Osteoblast (primary cell): ENCODE measurements around the gene OSGIN1. TPM values are rescaled to one million over a fixed set of nuclear protein-coding genes. Genes with fewer than 3 reads are reported as not detected.

Source experiments
- DNase-seq: peaks from one replicate; pipeline ENCODE4 v3.0.0; 2011; ENCODE audit warnings: low spot score, mixed read lengths; ENCODE audit not compliant: insufficient read length; ENCODE audit errors: missing footprints
- H2AFZ ChIP-seq: 2 replicates; pipeline ENCODE4 v1.6.0; 2011; ENCODE audit warnings: mild to moderate bottlenecking, low read length
- H3K27ac ChIP-seq: 2 replicates; pipeline ENCODE4 v1.5.1; 2011; ENCODE audit warnings: mild to moderate bottlenecking, low read depth, low read length, moderate library complexity
- H3K27me3 ChIP-seq: 2 replicates; pipeline ENCODE4 v1.6.0; 2012; ENCODE audit warnings: mild to moderate bottlenecking, control low read depth, inconsistent platforms, low read length, moderate library complexity; ENCODE audit not compliant: insufficient read depth
- H3K36me3 ChIP-seq: 2 replicates; pipeline ENCODE4 v1.5.1; 2011; ENCODE audit warnings: mild to moderate bottlenecking, low read length, control low read depth, moderate library complexity; ENCODE audit not compliant: insufficient read depth
- H3K4me1 ChIP-seq: 2 replicates; pipeline ENCODE4 v1.5.1; 2011; ENCODE audit warnings: mild to moderate bottlenecking, low read length, control low read depth, moderate library complexity; ENCODE audit not compliant: insufficient read depth
- H3K4me2 ChIP-seq: 2 replicates; pipeline ENCODE4 v1.6.0; 2011; ENCODE audit warnings: mild to moderate bottlenecking, low read length; ENCODE audit not compliant: insufficient read depth
- H3K4me3 ChIP-seq: fragments of 200-600 bp; sonication (generic); 3 replicates; pipeline ENCODE4 v1.5.1; 2012; ENCODE audit warnings: mild to moderate bottlenecking, low read length, inconsistent platforms; ENCODE audit not compliant: insufficient read depth
- H3K79me2 ChIP-seq: 2 replicates; pipeline ENCODE4 v1.6.0; 2012; ENCODE audit warnings: mild to moderate bottlenecking, low read length, control low read depth, inconsistent platforms; ENCODE audit not compliant: insufficient read depth
- H3K9me3 ChIP-seq: 2 replicates; pipeline ENCODE4 v1.5.1; 2011; ENCODE audit warnings: low read depth, low read length, control low read depth
- H4K20me1 ChIP-seq: 2 replicates; pipeline ENCODE4 v1.6.0; 2012; ENCODE audit warnings: mild to moderate bottlenecking, low read length, control low read depth; ENCODE audit not compliant: insufficient read depth
- CTCF ChIP-seq: IDR thresholded peaks from 2 replicates; pipeline ENCODE4 v1.5.1; 2011; ENCODE audit warnings: mild to moderate bottlenecking, low read depth, low read length, moderate library complexity; ENCODE audit errors: extremely low read depth
- total RNA-seq: library from RNA; depleted of rRNA; stranded (reverse); fragments of >200 nt; gene quantifications from 2 replicates; pipeline ENCODE4 v1.2.3, GENCODE V29; 2012

The OSGIN1 gene
- total RNA-seq, 1 donor = 3.6 TPM

- peaks cover 12% of the 10 kb centered on the region for H3K4me1 ChIP-seq
Observed at GRCh38 chr16:83992624-83993023, 39.6 kb downstream of the OSGIN1 start.

GRCh38 chr16:83994087-83994486, 41.0 kb downstream of the OSGIN1 start:
- no peaks in the 10 kb centered on the region for H3K79me2 ChIP-seq
- H3K27me3 ChIP-seq = peaks cover 12% of the 10 kb centered on the region
- H3K4me1 ChIP-seq = peaks cover 12% of the 10 kb centered on the region
- no peaks in the 10 kb centered on the region for H4K20me1 ChIP-seq
- peak overlapping the region; percentile 68 for H2AFZ ChIP-seq
- no peaks in the 10 kb centered on the region for H3K9me3 ChIP-seq
- no peak for TF ChIP-seq CTCF
- H3K4me3 ChIP-seq = no peak overlapping the region
- H3K36me3 ChIP-seq = no peaks in the 10 kb centered on the region
- peak; percentile 94 for DNase-seq
- peak overlapping the region; percentile 23 for H3K27ac ChIP-seq
- no peak overlapping the region for H3K4me2 ChIP-seq

More at GRCh38 chr16:83992624-83993023, 39.6 kb downstream of the OSGIN1 start:
- no peaks in the 10 kb centered on the region for H3K9me3 ChIP-seq
- no peak for TF ChIP-seq CTCF
- H3K79me2 ChIP-seq = no peaks in the 10 kb centered on the region
- H3K36me3 ChIP-seq = no peaks in the 10 kb centered on the region
- H3K27me3 ChIP-seq = peaks cover 24% of the 10 kb centered on the region
- no peak overlapping the region for H3K4me3 ChIP-seq
- H2AFZ ChIP-seq = peak overlapping the region; percentile 25
- DNase-seq = peak; percentile 90
- H3K27ac ChIP-seq = no peak overlapping the region
- H3K4me2 ChIP-seq = no peak overlapping the region
- no peaks in the 10 kb centered on the region for H4K20me1 ChIP-seq

GRCh38 chr16:83994703-83995102, 41.7 kb downstream of the OSGIN1 start:
- H4K20me1 ChIP-seq = no peaks in the 10 kb centered on the region
- no peak for DNase-seq
- no peak overlapping the region for H3K27ac ChIP-seq
- H3K36me3 ChIP-seq = no peaks in the 10 kb centered on the region
- H3K9me3 ChIP-seq = no peaks in the 10 kb centered on the region
- H3K4me3 ChIP-seq = no peak overlapping the region
- H3K27me3 ChIP-seq = peaks cover 7% of the 10 kb centered on the region
- no peak overlapping the region for H3K4me2 ChIP-seq
- peaks cover 12% of the 10 kb centered on the region for H3K4me1 ChIP-seq
- H2AFZ ChIP-seq = peak overlapping the region; percentile 46
- no peaks in the 10 kb centered on the region for H3K79me2 ChIP-seq
- TF ChIP-seq CTCF = no peak

- Histone ChIP-seq H4K20me1 (no peaks in the 10 kb centered on the region), H3K79me2 (no peaks in the 10 kb centered on the region), H2AFZ (no peak overlapping the region), H3K4me1 (peaks cover 12% of the 10 kb centered on the region), H3K4me3 (no peak overlapping the region), H3K4me2 (no peak overlapping the region), H3K27me3 (no peaks in the 10 kb centered on the region), H3K27ac (no peak overlapping the region), H3K36me3 (no peaks in the 10 kb centered on the region), H3K9me3 (no peaks in the 10 kb centered on the region)
- DNase-seq = no peak
- TF ChIP-seq CTCF = no peak
Observed at GRCh38 chr16:83995754-83996153, 42.7 kb downstream of the OSGIN1 start.
